ENCODE measurements around the gene DPP4. TPM values are rescaled to one million over a fixed set of nuclear protein-coding genes. Genes with fewer than 3 reads are reported as not detected.

The DPP4 gene
- total and polyA plus RNA-seq, 9 donors: 6.3 to 20.2 (median 12.5) TPM

DNA sequence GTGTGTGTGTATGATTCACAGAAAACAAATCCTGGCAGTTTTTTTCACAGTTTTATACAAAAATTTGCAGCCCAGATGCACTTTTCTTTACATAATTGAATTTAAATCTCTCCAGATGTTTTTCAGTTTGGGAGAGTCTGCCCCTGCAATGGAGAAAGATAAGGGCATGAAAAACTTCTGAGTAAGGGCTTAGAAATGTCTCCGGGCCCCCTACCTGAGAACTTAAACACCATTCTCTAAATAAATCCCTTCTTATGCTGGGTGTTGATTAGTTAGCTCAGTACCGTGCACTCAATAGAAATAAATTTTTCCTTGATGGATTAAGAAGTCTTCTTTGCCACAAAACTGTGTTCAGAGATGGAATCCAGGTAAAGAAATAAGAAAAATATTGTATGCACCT, 64.5 kb downstream of the DPP4 start:
- DNase-seq: no peak
- no CpG with 5 or more reads among the region's 2 CpGs for WGBS (ENCODE audit: insufficient coverage)
- no peak overlapping the region for H3K4me3 ChIP-seq (ENCODE audit: low read length)
- no peaks in the 10 kb centered on the region for H3K36me3 ChIP-seq (ENCODE audit: control insufficient read depth, insufficient read depth, low read length)
- H3K27me3 ChIP-seq (ENCODE audit: control insufficient read depth, insufficient read depth, low read length): no peaks in the 10 kb centered on the region
- H3K27ac ChIP-seq (ENCODE audit: low read length): no peak overlapping the region
- H3K4me1 ChIP-seq (ENCODE audit: control insufficient read depth, insufficient read depth, low read length): no peaks in the 10 kb centered on the region
- H3K9me3 ChIP-seq (replicated peaks; ENCODE audit: control insufficient read depth, low read depth, low read length): no peaks in the 10 kb centered on the region

DNA sequence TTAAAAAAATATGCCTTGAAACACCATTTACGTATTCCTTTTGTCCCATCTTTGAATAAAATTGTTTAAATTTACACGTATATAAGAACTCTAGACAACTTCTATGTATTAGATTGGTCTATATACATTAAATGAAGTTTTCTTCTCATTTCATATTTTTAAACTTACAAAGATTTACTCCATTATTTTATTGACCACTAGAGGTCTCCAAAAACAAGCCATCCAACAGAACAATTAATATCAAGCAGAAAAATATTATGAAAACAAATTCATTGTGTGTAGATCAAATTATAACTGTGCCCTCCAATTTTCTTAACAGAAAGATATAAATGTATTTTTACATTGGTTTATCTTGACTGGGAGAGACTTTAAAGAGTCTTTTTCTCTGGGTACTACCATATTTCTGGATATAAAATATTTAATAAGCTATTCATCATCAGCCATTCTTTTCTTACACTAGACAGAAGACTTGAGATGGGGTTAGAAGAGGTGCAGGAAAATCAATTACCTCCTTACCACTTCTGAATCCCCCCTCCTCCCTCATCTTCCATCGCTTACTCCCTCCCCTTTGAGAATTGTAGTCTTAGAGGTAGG, 66.5 kb downstream of the DPP4 start:
- WGBS (ENCODE audit: insufficient coverage): no CpG with 5 or more reads among the region's 3 CpGs
- no peaks in the 10 kb centered on the region for H3K27me3 ChIP-seq (ENCODE audit: control insufficient read depth, insufficient read depth, low read length)
- no peak overlapping the region for H3K4me3 ChIP-seq (ENCODE audit: low read length)
- H3K4me1 ChIP-seq (ENCODE audit: control insufficient read depth, insufficient read depth, low read length): no peaks in the 10 kb centered on the region
- no peak overlapping the region for H3K27ac ChIP-seq (ENCODE audit: low read length)
- DNase-seq: peak; percentile 35
- no peaks in the 10 kb centered on the region for H3K9me3 ChIP-seq (replicated peaks; ENCODE audit: control insufficient read depth, low read depth, low read length)
- H3K36me3 ChIP-seq (ENCODE audit: control insufficient read depth, insufficient read depth, low read length): no peaks in the 10 kb centered on the region

DNA sequence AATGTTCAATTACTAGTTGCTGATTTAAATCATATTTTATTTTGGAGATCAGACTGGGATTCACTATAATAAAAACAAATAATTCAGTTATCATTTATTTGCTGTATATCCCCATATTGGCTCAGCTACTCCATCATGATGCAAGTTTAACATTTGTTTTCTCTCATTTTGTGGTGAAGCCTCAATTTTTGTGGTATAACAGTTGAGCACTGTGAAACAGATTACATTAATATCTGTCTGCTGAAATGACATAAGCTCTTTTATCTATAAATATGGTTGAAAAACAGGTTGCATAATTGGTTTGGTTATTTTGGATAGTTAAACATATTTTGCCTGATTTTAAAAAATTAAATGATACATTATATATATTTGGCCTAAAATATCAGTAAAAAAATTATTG, 67.7 kb downstream of the DPP4 start:
- H3K27me3 ChIP-seq (ENCODE audit: control insufficient read depth, insufficient read depth, low read length): no peaks in the 10 kb centered on the region
- no peaks in the 10 kb centered on the region for H3K36me3 ChIP-seq (ENCODE audit: control insufficient read depth, insufficient read depth, low read length)
- no peak overlapping the region for H3K27ac ChIP-seq (ENCODE audit: low read length)
- no peak overlapping the region for H3K4me3 ChIP-seq (ENCODE audit: low read length)
- H3K4me1 ChIP-seq (ENCODE audit: control insufficient read depth, insufficient read depth, low read length): no peaks in the 10 kb centered on the region
- DNase-seq: no peak
- H3K9me3 ChIP-seq (replicated peaks; ENCODE audit: control insufficient read depth, low read depth, low read length): no peaks in the 10 kb centered on the region

- no peak for DNase-seq
- Histone ChIP-seq H3K27ac (ENCODE audit: low read length) (no peak overlapping the region), H3K36me3 (ENCODE audit: control insufficient read depth, insufficient read depth, low read length) (no peaks in the 10 kb centered on the region), H3K9me3 (replicated peaks; ENCODE audit: control insufficient read depth, low read depth, low read length) (no peaks in the 10 kb centered on the region), H3K27me3 (ENCODE audit: control insufficient read depth, insufficient read depth, low read length) (no peaks in the 10 kb centered on the region), H3K4me1 (ENCODE audit: control insufficient read depth, insufficient read depth, low read length) (no peaks in the 10 kb centered on the region), H3K4me3 (ENCODE audit: low read length) (no peak overlapping the region)
- WGBS (ENCODE audit: insufficient coverage): 73% methylated on average over 3 of the region's 3 CpGs
These were observed 70.0 kb downstream of the DPP4 start for GRCh38 chr2:162004031-162004430.

DNA sequence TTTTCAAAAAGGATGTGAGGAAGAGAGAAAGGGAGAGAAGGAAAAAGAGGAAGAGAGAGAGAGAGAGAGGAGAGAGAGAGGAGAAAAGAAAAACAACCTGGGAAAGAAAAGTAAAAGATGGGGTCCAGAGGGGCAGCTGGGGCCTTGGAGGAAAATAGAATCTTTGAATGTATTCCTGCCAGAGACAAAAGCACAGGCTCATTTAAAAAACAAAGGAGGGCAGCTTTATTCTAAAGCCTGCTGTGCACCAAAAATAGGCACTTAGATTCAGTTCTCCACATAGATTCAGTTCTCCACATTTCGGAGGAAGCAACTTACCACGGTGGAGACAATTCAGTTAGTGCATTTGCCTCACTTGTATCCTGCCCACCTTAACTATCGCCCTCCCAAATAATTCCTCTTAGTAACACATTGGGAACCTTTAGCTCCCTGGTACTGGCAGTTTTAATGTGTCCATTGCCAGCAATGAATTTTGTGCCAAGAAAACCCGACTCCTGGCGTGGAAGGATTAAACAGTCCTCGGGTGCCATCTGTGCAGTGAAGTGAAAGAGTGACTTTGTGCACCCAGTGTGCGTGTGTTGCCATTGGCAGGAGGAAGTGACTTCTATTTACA, 71.3 kb downstream of the DPP4 start:
- Histone ChIP-seq H3K4me1 (ENCODE audit: control insufficient read depth, insufficient read depth, low read length) (no peaks in the 10 kb centered on the region), H3K9me3 (replicated peaks; ENCODE audit: control insufficient read depth, low read depth, low read length) (no peaks in the 10 kb centered on the region), H3K27ac (ENCODE audit: low read length) (no peak overlapping the region), H3K27me3 (ENCODE audit: control insufficient read depth, insufficient read depth, low read length) (no peaks in the 10 kb centered on the region), H3K4me3 (ENCODE audit: low read length) (no peak overlapping the region), H3K36me3 (ENCODE audit: control insufficient read depth, insufficient read depth, low read length) (no peaks in the 10 kb centered on the region)
- 80% methylated on average over 5 of the region's 7 CpGs for WGBS (ENCODE audit: insufficient coverage)
- peak; percentile 17 for DNase-seq

GRCh38 chr2:162000431-162000830, 73.6 kb downstream of the DPP4 start:
- Histone ChIP-seq H3K9me3 (replicated peaks; ENCODE audit: control insufficient read depth, low read depth, low read length) (no peaks in the 10 kb centered on the region), H3K4me1 (ENCODE audit: control insufficient read depth, insufficient read depth, low read length) (no peaks in the 10 kb centered on the region), H3K27ac (ENCODE audit: low read length) (no peak overlapping the region), H3K36me3 (ENCODE audit: control insufficient read depth, insufficient read depth, low read length) (no peaks in the 10 kb centered on the region), H3K27me3 (ENCODE audit: control insufficient read depth, insufficient read depth, low read length) (no peaks in the 10 kb centered on the region), H3K4me3 (ENCODE audit: low read length) (no peak overlapping the region)
- DNase-seq: no peak
- 100% methylated on average over 1 of the region's 1 CpG for WGBS (ENCODE audit: insufficient coverage)

DNA sequence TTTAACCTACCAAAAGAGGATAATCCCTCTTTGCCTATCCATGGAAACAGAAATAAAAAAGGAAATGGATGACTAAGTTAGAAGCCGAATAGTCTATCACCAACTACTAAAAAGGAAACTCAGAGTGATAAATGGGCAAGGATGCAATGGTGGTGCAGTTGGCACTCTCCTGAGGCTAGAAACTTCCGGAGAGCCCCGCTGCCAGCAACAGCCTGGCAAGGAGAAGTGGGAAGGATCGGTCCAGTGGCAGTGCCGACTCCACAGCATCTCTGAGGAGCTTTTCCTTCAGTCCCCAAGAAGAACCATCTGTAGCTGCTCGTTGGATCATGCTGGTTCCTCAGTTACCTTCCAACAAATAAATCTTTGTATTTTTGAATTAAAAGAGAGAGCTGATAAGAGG, 74.7 kb downstream of the DPP4 start:
- H3K4me3 ChIP-seq (ENCODE audit: low read length): no peak overlapping the region
- DNase-seq: no peak
- no peaks in the 10 kb centered on the region for H3K27me3 ChIP-seq (ENCODE audit: control insufficient read depth, insufficient read depth, low read length)
- no peaks in the 10 kb centered on the region for H3K36me3 ChIP-seq (ENCODE audit: control insufficient read depth, insufficient read depth, low read length)
- H3K27ac ChIP-seq (ENCODE audit: low read length): no peak overlapping the region
- WGBS (ENCODE audit: insufficient coverage): 90% methylated on average over 2 of the region's 6 CpGs
- H3K4me1 ChIP-seq (ENCODE audit: control insufficient read depth, insufficient read depth, low read length): no peaks in the 10 kb centered on the region
- H3K9me3 ChIP-seq (replicated peaks; ENCODE audit: control insufficient read depth, low read depth, low read length): no peaks in the 10 kb centered on the region

GRCh38 chr2:161998857-161999256, 75.2 kb downstream of the DPP4 start:
- H3K36me3 ChIP-seq (ENCODE audit: control insufficient read depth, insufficient read depth, low read length): no peaks in the 10 kb centered on the region
- H3K9me3 ChIP-seq (replicated peaks; ENCODE audit: control insufficient read depth, low read depth, low read length): no peaks in the 10 kb centered on the region
- H3K27me3 ChIP-seq (ENCODE audit: control insufficient read depth, insufficient read depth, low read length): no peaks in the 10 kb centered on the region
- WGBS (ENCODE audit: insufficient coverage): no CpG with 5 or more reads among the region's 1 CpG
- H3K4me1 ChIP-seq (ENCODE audit: control insufficient read depth, insufficient read depth, low read length): no peaks in the 10 kb centered on the region
- H3K4me3 ChIP-seq (ENCODE audit: low read length): no peak overlapping the region
- no peak overlapping the region for H3K27ac ChIP-seq (ENCODE audit: low read length)
- DNase-seq: no peak

GRCh38 chr2:161997916-161998471, 76.0 kb downstream of the DPP4 start:
- Histone ChIP-seq H3K4me3 (ENCODE audit: low read length) (no peak overlapping the region), H3K4me1 (ENCODE audit: control insufficient read depth, insufficient read depth, low read length) (no peaks in the 10 kb centered on the region), H3K27me3 (ENCODE audit: control insufficient read depth, insufficient read depth, low read length) (no peaks in the 10 kb centered on the region), H3K9me3 (replicated peaks; ENCODE audit: control insufficient read depth, low read depth, low read length) (no peaks in the 10 kb centered on the region), H3K36me3 (ENCODE audit: control insufficient read depth, insufficient read depth, low read length) (no peaks in the 10 kb centered on the region), H3K27ac (ENCODE audit: low read length) (no peak overlapping the region)
- no peak for DNase-seq
- WGBS (ENCODE audit: insufficient coverage): 54% methylated on average over 8 of the region's 9 CpGs

- Histone ChIP-seq H3K4me3 (ENCODE audit: low read length) (no peak overlapping the region), H3K9me3 (replicated peaks; ENCODE audit: control insufficient read depth, low read depth, low read length) (no peaks in the 10 kb centered on the region), H3K27me3 (ENCODE audit: control insufficient read depth, insufficient read depth, low read length) (no peaks in the 10 kb centered on the region), H3K36me3 (ENCODE audit: control insufficient read depth, insufficient read depth, low read length) (no peaks in the 10 kb centered on the region), H3K4me1 (ENCODE audit: control insufficient read depth, insufficient read depth, low read length) (no peaks in the 10 kb centered on the region), H3K27ac (ENCODE audit: low read length) (no peak overlapping the region)
- DNase-seq: no peak
These were observed 78.4 kb downstream of the DPP4 start for GRCh38 chr2:161995553-161996016.

Data from muscle of leg (tissue), 11 donors.